ENCODE measurements around the gene GID8.

GID8 gene

DNA sequence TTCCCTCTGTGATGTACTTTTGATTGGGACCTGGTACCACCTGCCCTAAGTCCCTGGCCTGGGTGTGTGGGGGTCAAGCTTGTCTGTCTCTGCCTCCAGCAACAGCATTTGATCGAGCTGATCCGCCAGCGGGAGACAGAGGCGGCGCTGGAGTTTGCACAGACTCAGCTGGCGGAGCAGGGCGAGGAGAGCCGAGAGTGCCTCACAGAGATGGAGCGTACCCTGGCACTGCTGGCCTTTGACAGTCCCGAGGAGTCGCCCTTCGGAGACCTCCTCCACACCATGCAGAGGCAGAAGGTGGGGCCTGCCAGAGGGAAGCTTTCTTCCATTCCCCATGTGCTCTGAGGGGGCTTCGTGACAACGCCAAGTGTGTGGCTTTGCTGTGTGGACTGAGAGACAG is 5.4 kb downstream of the GID8 start:
- DNase-seq (ENCODE audit: low read depth), result no peak

DNA sequence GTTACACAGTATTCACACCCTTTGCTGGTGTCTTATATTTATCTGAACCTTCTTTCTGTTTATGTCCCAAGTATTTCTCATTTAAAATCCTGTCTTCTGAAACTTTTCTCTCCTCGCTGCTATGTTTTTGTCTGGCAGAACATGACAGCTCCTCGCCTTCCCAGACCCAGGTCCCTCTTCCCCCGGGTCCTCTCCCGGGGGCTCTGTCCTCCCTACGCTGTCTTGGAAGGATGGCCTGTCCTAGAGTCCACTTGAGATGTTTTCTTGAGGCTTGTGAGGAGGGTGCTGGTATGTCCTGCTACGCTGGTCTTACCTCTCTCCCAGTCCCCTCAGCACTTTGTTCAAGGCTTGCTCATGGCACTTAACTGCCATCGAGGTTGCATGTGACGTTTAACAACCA is 6.2 kb downstream of the GID8 start:
- no peak for DNase-seq (ENCODE audit: low read depth)

- no peak for DNase-seq (ENCODE audit: low read depth)
Observed at GRCh38 chr20:62944746-62945145, 6.8 kb downstream of the GID8 start.

DNA sequence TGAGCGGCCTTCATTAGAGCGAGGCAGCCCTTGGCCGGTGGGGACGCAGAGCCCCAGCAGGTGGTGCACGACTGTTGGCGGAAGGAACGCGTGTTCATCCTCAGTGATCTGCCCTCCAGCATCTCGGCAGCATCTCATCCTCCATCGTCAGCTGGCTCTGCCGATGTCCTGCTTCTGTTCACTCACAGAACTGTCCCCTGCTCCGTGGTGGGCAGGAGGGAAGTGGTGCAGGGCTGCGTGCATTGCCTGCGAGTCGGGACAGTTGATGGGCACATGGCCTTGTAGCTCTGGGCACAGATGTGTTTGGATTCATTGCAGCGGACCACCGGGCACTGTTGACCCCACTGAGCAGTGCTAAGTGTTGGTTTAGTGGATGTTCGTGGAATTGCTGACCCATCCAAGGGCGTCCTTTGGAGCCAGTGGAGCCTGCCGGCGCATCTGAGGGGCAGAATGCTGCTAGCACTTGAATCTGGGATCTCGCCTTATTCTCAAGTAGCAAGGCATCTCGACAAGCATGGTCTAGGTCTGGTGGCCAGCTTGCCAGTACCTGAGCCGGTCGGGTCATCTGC is 7.9 kb downstream of the GID8 start:
- DNase-seq (ENCODE audit: low read depth), result no peak

DNA sequence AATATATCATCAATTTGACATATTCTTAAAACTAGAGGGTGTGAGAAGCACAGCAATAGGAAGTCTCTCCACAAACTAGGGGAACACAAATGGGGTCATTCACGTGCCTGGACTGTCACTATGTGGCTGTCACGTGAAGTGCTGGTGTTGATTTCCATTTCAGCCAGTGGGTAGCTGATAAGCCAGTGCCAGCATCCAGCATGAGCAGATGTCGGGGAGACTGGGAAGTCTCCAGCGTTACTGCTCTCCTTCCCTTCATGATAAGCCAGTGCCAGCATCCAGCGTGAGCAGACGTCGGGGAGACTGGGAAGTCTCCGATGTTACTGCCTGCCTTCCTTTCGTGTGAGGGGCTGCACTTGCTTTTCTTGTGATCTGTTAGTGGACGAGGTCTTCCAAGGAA is 9.0 kb downstream of the GID8 start:
- DNase-seq (ENCODE audit: low read depth), result no peak

- DNase-seq (ENCODE audit: low read depth), result no peak
Observed at GRCh38 chr20:62947532-62948300, 9.8 kb downstream of the GID8 start.

DNA sequence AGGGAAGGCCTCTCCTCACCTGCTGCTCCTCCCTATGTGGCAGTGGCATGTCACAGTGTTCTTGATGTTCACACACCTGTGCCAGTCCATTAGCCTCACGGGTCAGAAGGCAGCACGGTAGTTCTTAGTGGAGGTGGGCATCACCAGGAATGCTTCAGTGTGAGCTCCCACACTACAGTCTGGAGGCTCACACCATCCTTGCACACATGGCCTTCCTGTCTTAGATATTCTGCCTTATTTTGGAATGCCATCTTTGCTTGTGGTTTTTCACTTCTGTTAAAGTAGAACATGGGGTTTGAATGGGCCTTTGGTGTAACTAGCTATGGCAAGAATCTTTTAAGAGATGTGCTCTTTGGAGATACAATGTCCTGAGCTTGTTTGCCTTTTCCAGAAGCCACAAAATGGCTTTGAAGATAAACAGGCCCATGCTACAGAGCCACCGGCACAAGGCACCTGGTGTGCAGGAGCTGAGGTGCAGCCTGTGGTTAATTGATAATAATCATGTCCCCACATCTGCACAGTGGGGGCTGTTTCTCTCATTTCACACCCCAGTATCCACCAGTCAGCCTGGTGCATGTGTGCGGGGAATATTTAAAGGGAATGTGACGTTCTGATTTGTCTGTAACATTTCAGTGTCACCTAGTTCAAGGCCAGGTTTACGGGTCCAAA is 11.3 kb downstream of the GID8 start:
- no peak for DNase-seq (ENCODE audit: low read depth)

DNA sequence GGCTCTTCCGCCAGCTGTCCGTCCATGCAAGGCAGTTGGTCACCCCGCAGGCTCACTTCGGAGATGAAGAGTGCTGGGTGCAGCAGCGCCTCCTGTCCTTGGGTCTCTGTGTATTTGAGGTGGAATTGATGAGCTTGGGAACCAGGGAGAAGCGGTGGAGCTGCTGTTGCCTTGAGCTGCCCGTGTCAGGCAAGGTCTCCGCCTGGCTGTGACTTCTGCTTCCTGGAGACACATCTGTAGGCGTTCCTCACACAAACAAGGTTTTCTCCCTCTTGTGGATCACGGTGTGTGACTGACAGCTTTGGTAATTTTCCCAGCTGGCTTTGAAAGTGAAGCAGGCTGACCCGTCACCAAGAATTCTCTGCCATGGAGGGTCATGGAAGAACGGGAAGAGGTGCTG is 12.0 kb downstream of the GID8 start:
- DNase-seq (ENCODE audit: low read depth), result no peak

GRCh38 chr20:62950741-62951140 is 12.8 kb downstream of the GID8 start:
- no peak for DNase-seq (ENCODE audit: low read depth)

DNA sequence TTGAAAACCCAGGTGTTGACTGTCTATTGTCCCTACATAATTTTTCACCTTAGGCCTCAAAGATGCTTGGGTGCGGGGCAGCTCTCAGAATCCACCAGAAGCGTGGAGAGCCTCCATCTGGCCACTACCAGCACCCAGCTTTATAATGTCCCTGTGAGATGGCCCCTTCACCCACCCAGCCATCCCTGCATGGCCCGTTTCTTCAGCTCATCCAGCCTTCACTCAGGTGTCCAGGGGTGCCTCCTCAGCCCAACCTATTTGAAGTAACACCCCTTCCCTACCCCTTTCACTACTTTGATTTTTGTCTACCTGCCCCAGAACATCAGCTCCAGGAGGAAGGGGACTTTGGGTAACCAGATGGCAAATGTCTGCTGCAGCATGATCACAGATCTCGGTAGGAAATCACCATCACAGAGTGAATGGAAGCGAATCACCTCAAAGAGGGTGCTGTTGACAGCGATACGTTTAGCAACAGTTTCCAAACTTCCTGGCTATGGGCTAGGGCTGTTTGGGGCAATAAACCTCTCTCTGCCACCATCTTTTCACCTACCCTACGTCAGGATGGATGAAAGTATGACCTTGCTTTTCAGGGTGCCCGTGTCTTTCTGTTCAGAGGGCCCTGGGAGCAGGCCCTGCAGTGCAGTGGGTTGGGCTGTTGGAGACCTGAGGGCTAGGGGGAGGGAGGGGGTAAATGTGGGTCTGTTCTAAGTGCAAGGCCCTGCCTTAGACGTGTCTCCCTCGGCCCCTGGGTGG is 13.4 kb downstream of the GID8 start:
- no peak for DNase-seq (ENCODE audit: low read depth)

GRCh38 chr20:62951896-62952372 is 14.0 kb downstream of the GID8 start:
- DNase-seq (ENCODE audit: low read depth), result no peak

GRCh38 chr20:62952373-62952967 is 14.5 kb downstream of the GID8 start, which contains the start of gene SLC17A9:
Gene SLC17A9, plus strand, starts transcription at chr20:62952709. Its CDS starts 122 bp downstream, at chr20:62952831.
- DNase-seq (ENCODE audit: low read depth), result peak; percentile 89

- peak; percentile 63 for DNase-seq (ENCODE audit: low read depth)
Observed at GRCh38 chr20:62952968-62953838, 15.3 kb downstream of the GID8 start.

DNA sequence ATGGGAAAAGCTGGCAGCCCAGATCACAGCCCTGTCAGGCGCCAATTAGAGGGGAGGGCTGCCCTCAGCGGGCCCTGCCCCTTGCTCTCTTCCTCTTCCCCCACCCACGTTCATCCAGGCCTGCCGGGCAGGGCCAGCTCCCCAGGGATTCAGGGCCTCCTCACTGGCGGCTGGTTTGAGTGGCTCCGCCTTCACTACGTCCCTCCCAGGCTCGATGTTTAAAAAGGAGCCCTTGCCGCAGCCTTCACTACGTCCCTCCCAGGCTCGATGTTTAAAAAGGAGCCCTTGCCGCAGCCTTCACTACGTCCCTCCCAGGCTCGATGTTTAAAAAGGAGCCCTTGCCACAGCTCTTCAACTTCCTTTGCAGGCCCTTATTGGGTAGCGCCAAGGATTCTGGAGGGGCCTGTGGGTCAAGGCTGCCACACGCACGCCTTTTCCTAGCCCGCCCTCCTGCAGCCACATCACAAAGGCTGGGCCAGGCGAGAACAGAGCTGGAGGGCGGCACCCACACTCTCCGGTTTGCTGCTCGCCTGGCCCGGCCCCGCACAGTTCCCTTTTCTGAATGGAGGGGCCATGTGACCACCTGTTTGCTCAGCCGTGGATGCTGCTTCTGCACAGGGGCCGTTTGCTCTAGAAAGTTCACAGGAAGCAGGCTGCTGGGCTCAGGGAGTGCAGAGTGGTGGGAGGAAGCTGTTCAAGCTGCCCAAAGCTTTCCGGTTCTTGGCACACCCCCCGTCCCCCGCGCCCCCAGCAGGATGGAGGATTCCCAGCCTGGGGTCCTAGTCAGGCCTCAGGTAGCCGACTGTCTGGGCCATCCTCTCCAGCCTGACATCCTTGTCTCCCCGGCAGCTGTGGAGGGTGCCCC is 16.1 kb downstream of the GID8 start:
- DNase-seq (ENCODE audit: low read depth), result peak; percentile 81

DNA sequence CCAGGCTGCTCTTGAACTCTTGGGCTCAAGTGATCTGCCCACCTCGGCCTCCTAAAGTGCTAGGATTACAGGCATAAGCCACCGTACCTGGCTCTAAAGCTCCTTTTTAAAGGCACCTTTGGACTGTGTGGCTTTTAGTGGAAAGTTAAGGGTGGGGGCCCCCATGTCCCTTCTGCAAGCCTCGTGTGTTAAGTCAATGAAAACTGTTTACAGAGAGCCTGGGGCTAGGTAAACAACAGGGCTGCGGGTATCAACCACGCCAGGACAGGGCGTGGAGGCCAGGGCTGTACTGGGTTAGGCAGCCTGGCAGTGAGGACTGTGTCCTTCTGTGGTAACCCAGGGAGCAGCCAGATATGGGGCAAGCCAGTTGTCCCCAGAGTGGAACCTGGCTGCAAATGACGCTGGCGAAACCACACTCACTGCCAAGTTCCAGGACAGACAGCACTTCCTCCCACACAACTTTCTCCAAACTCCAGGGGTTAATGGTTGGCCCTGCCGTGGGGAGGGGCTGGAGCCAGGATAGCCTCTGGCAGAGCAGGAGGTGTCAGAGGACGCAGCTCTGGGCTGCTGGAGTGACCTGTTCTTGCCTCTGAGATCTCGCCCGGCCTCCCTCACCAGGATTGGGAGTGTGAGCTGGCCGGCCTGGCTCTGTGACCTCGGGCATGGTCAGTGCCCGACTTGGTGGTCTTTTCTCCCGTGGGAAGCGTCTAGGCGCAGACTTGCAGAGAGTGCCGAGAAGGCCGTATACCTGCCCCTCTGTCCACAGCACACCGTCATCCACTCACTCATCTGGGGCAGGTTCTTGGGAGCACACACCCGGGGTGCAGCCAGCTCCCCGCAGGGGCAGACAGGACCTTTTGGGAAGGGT is 17.8 kb downstream of the GID8 start:
- no peak for DNase-seq (ENCODE audit: low read depth)

DNA sequence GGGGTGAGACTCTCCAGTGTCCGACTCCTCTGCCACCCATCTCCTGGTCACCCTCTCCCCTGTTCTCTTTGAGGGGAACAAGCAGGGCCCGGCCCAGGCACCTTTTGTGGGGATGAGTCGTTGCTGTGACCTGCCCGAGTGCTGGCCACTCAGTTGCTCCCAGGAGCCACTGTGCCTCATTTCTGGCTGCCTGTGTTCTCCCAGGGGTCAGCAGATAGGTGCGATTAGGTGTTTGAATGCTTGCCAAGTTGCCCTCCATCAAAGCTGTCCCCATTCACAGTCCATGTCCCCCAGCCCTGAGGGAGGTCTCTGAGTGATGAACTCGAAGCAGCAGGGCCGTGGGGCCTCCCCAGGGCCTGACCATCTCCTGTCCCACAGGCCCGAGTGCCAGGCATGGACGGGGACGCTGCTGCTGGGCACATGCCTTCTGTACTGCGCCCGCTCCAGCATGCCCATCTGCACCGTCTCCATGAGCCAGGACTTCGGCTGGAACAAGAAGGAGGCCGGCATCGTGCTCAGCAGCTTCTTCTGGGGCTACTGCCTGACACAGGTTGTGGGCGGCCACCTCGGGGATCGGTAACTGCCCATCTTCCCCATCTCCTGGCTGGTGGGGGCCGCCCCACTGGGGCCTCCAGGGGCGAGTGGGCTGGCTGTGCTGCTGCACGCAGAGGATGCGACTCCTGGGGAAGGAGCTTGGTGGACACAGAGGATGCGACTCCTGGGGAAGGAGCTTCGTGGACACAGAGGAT is 18.6 kb downstream of the GID8 start:
- DNase-seq (ENCODE audit: low read depth), result no peak

DNA sequence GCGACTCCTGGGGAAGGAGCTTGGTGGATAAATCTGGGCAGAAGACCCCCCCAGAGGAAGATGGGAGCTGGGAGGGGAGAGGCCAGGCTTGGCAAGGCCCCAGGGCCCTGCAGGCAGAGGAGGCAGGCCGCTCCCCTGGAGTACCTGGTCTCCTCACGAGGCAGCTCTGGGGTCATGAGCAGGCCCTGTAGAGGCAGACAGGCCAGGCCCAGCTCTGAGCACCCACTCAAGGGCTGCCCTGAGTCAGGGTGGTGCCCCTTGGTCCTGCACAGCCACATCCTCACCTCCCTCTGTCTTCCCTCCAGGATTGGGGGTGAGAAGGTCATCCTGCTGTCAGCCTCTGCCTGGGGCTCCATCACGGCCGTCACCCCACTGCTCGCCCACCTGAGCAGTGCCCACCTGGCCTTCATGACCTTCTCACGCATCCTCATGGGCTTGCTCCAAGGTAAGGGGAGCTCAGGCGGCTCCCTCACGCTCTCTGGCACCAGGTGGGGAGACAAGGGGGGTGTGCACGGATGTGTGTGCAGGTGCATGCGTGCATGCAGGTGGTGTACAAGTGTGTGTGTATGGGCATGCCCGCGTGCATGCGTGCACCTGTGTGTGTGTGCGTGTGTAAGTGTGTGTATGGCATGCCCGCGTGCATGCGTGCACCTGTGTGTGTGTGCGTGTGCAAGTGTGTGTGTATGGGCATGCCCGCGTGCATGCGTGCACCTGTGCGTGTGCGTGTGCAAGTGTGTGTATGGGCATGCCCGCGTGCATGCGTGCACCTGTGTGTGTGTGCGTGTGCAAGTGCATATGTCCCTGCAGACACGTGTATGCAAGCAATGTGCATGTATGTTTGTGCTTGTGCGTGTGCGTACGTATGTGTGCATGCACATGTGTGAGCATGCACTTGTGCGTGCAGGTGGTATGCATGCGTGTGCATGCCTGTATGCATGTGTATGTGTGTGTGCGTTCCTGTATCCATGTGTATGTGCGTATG is 19.5 kb downstream of the GID8 start:
- no peak for DNase-seq (ENCODE audit: low read depth)
